Adrenal gland (tissue), 12 donors: Measurements from ENCODE around the gene TARDBP. TPM values are rescaled to one million over a fixed set of nuclear protein-coding genes. Genes with fewer than 3 reads are reported as not detected.

Source experiments
- DNase-seq, 7 donors: peaks; one replicate each; pipeline ENCODE4 v3.0.0-alpha.2; 2019 to 2020
- H3K27ac ChIP-seq, 5 donors: fragments of 200-600 bp; sonication (generic) in 4 of 5; 1 replicate in 3 of 5; 2 replicates in 2 of 5; pipeline versions ENCODE4 v1.5.1 to v1.8.0; 2016 to 2020; ENCODE audit warnings: mild to moderate bottlenecking in 1 of 5
- H3K27me3 ChIP-seq: fragments of 200-600 bp; 2 replicates; pipeline ENCODE4 v1.8.0; 2021
- H3K36me3 ChIP-seq, 2 donors: fragments of 200-600 bp; replicated peaks in 1 of 2; 1 replicate in 1 of 2; 2 replicates in 1 of 2; pipeline versions ENCODE4 v1.5.1 to v1.8.0; 2018 to 2022
- H3K4me1 ChIP-seq, 2 donors: fragments of 200-600 bp; replicated peaks in 1 of 2; 1 replicate in 1 of 2; 2 replicates in 1 of 2; pipeline versions ENCODE4 v1.5.1 to v1.8.0; 2018 to 2021
- H3K4me3 ChIP-seq, 4 donors: fragments of 200-600 bp; sonication (generic) in 3 of 4; one replicate each; pipeline ENCODE4 v1.5.1; 2016 to 2018
- H3K9me3 ChIP-seq, 3 donors: fragments of 200-600 bp; sonication (generic) in 1 of 3; replicated peaks in 1 of 3; 1 replicate in 2 of 3; 2 replicates in 1 of 3; pipeline versions ENCODE4 v1.5.1 to v1.8.0; 2016 to 2021
- CTCF ChIP-seq, 6 experiments: fragments of 450-650 bp in 4 of 6; fragments of 200-600 bp in 2 of 6; sonication (generic) in 1 of 6; IDR thresholded peaks; 1 replicate in 5 of 6; 2 replicates in 1 of 6; pipeline versions ENCODE4 v1.5.1 to v1.8.0; 2016 to 2021; ENCODE audit warnings: antibody characterized with exemption in 6 of 6, mild to moderate bottlenecking in 2 of 6, moderate library complexity in 1 of 6
- POLR2A ChIP-seq, 2 donors: fragments of 450-650 bp; IDR thresholded peaks; one replicate each; pipeline ENCODE4 v1.6.1; 2017; ENCODE audit warnings: antibody characterized with exemption in 2 of 2, mild to moderate bottlenecking in 2 of 2, moderate library complexity in 1 of 2
- WGBS, 4 donors: extraction: QIAGEN DNeasy Blood & Tissue Kit in 2 of 4; methylation state at CpG; one replicate each; pipeline versions ENCODE4 v1.1.5 to v1.1.7; 2013 to 2017; 5-methylcytosine and 5-hydroxymethylcytosine counted together
- intact Hi-C, 2 donors: fragments of 100-400 bp; cut with DNase I; formaldehyde crosslinking; loops; one replicate each; pipeline versions ENCODE4 v1.14.1 to v1.15.0; 2022 to 2023
- polyA plus RNA-seq, 3 donors: library from polyadenylated mRNA; stranded (reverse); fragments of 200-250 nt in 2 of 3; fragments of 350-450 nt in 1 of 3; fragmentation: Illumina TruSeq in 1 of 3; extraction: RNeasy Lipid Tissue Mini Kit (QIAGEN cat#74804) in 1 of 3; gene quantifications; one replicate each; pipeline ENCODE4 v1.2.3, GENCODE V29; 2013 to 2014
- total RNA-seq, 9 donors: library from RNA; depleted of rRNA in 4 of 9; stranded (reverse); fragments of >200 nt in 4 of 9; fragments of 120-200 nt in 1 of 9; fragmentation: NEBNext Ultra II Directional in 1 of 9; extraction: Animal tissue kit (Norgen Biotek cat#: 25700) in 1 of 9; gene quantifications; one replicate each; pipeline versions ENCODE4 v1.1.0 to v1.2.4, GENCODE V29; 2013 to 2023
- donor health status: healthy with polysubstance abuse.
- donor health status: Bipolar disorder and iron deficiency.
- donor health status: DM: yes; HTN: yes; CAD: no.
- donor health status: DM: no; HTN: no; CAD: no.
- donor health status: DM: no; HTN: no; CAD: no.
- donor health status: DM: yes; HTN: yes; CAD: no.

Gene TARDBP
- total and polyA plus RNA-seq, 12 donors, result 45.1 to 324 (median 111) TPM

- intact Hi-C loops, result no loop called here
- Histone ChIP-seq H3K27me3 (no peaks in the 10 kb centered on the region), H3K4me3 (no peak overlapping the region), H3K27ac (no peak overlapping the region), H3K36me3 (peaks cover 0 to 24% of the 10 kb centered on the region in 2 donors), H3K4me1 (peaks cover 15 to 22% of the 10 kb centered on the region in 2 donors), H3K9me3 (no peaks in the 10 kb centered on the region)
- 94 to 98% (median 96%) methylated on average over 10 to 14 of the region's 14 CpGs for WGBS, 4 donors
- TF ChIP-seq POLR2A (IDR thresholded peaks at IDR 0.05), result no peak
- no peak for TF ChIP-seq CTCF (IDR thresholded peaks at IDR 0.05)
- no peak for DNase-seq
Measured at GRCh38 chr1:11058026-11058425, 45.6 kb downstream of the TARDBP start.

- peak overlapping the region in 3 of 4 donors; percentile 46 to 94 (median 72) for H3K4me3 ChIP-seq
- TF ChIP-seq POLR2A (IDR thresholded peaks at IDR 0.05) (no peak), CTCF (IDR thresholded peaks at IDR 0.05) (no peak)
- no peaks in the 10 kb centered on the region for H3K9me3 ChIP-seq
- no peaks in the 10 kb centered on the region for H3K27me3 ChIP-seq
- WGBS, 4 donors, result 51 to 90% (median 70%) methylated on average over 4 to 28 of the region's 28 CpGs
- intact Hi-C loops, result no loop called here
- H3K4me1 ChIP-seq, result peaks cover 15 to 22% of the 10 kb centered on the region in 2 donors
- no peak for DNase-seq
- no peak overlapping the region for H3K27ac ChIP-seq
- peaks cover 0 to 29% of the 10 kb centered on the region in 2 donors for H3K36me3 ChIP-seq
Measured at GRCh38 chr1:11058595-11059154, 46.2 kb downstream of the TARDBP start.

GRCh38 chr1:11059155-11059967, 46.9 kb downstream of the TARDBP start:
- intact Hi-C loops, result no loop called here
- H3K9me3 ChIP-seq, result no peaks in the 10 kb centered on the region
- 1 to 10% (median 1%) methylated on average over 11 to 71 of the region's 72 CpGs for WGBS, 4 donors
- H3K36me3 ChIP-seq, result peaks cover 0 to 30% of the 10 kb centered on the region in 2 donors
- peak overlapping the region in 1 of 5 donors; percentile 88 for H3K27ac ChIP-seq
- no peaks in the 10 kb centered on the region for H3K27me3 ChIP-seq
- peak overlapping the region; percentile 46 to 94 (median 66) for H3K4me3 ChIP-seq
- no peak for DNase-seq
- TF ChIP-seq POLR2A (IDR thresholded peaks at IDR 0.05) (no peak), CTCF (IDR thresholded peaks at IDR 0.05) (no peak)
- H3K4me1 ChIP-seq, result peaks cover 15 to 22% of the 10 kb centered on the region in 2 donors

- Histone ChIP-seq H3K4me3 (peak within 1 kb of the TSS; percentile 59 to 94 (median 85)), H3K36me3 (peaks cover 0 to 33% of the 10 kb centered on the region in 2 donors), H3K27ac (peak within 1 kb of the TSS; percentile 11 to 88 (median 72)), H3K27me3 (no peaks in the 10 kb centered on the region), H3K4me1 (peaks cover 15 to 22% of the 10 kb centered on the region in 2 donors), H3K9me3 (no peaks in the 10 kb centered on the region)
- DNase-seq, result peak; percentile 84 to 95 (median 91)
- intact Hi-C loops, result no loop called here
- peak; percentile 50 to 76 for TF ChIP-seq POLR2A (IDR thresholded peaks at IDR 0.05)
- peak in 3 of 6 experiments; percentile 65 to 77 (median 77) for TF ChIP-seq CTCF (IDR thresholded peaks at IDR 0.05)
- WGBS, 4 donors, result 0 to 2% (median 1%) methylated on average over 13 to 81 of the region's 83 CpGs
Measured at GRCh38 chr1:11059968-11060830, 47.7 kb downstream of the TARDBP start, which contains the start of gene SRM. SRM (minus strand) TSS chr1:11060018; CDS start chr1:11059943, 75 bp downstream.
